Right lobe of liver (tissue), 6 donors: Measurements from ENCODE around the gene HS1BP3. TPM values are rescaled to one million over a fixed set of nuclear protein-coding genes. Genes with fewer than 3 reads are reported as not detected.
A peak's percentile ranks its signal among the peaks of the same experiment; 100 is the strongest.

Experiments
- ATAC-seq, 4 donors: fragments of 200-7000 bp; cut with Tn5 transposase; one replicate each; pipeline ENCODE4 v1.9.1; 2020; ENCODE audit warnings: mild to moderate bottlenecking in 4 of 4, moderate library complexity in 4 of 4
- DNase-seq, 3 donors: peaks; one replicate each; pipeline ENCODE4 v3.0.0-alpha.2; 2020
- H3K27ac ChIP-seq, 3 donors: fragments of 200-600 bp; one replicate each; pipeline ENCODE4 v1.8.0; 2022
- H3K27me3 ChIP-seq, 2 donors: fragments of 200-600 bp; one replicate each; pipeline ENCODE4 v1.8.0; 2022
- H3K36me3 ChIP-seq, 4 donors: fragments of 200-600 bp; sonication (generic) in 1 of 4; one replicate each; pipeline versions ENCODE4 v1.5.1 to v1.8.0; 2017 to 2022; ENCODE audit warnings: control low read depth in 1 of 4
- H3K4me1 ChIP-seq, 4 donors: fragments of 200-600 bp; sonication (generic) in 1 of 4; one replicate each; pipeline versions ENCODE4 v1.5.1 to v1.8.0; 2017 to 2022; ENCODE audit warnings: control low read depth in 1 of 4
- H3K4me3 ChIP-seq, 3 donors: fragments of 200-600 bp; one replicate each; pipeline ENCODE4 v1.8.0; 2022
- H3K9me3 ChIP-seq, 4 donors: fragments of 200-600 bp; sonication (generic) in 1 of 4; one replicate each; pipeline versions ENCODE4 v1.5.1 to v1.8.0; 2017 to 2022; ENCODE audit warnings: control low read depth in 1 of 4
- CTCF ChIP-seq, 4 donors: fragments of 200-600 bp in 3 of 4; fragments of 450-650 bp in 1 of 4; IDR thresholded peaks; one replicate each; pipeline versions ENCODE4 v1.5.1 to v1.8.0; 2016 to 2022; ENCODE audit warnings: antibody characterized with exemption in 4 of 4, mild to moderate bottlenecking in 2 of 4
- POLR2A ChIP-seq: fragments of 450-650 bp; IDR thresholded peaks from one replicate; pipeline ENCODE4 v1.6.1; 2017; ENCODE audit warnings: antibody characterized with exemption, mild to moderate bottlenecking
- WGBS: methylation state at CpG from one replicate; pipeline ENCODE4 v1.1.6; 2018; ENCODE audit warnings: low coverage, low lambda C conversion rate; ENCODE audit not compliant: insufficient coverage; ENCODE audit errors: missing lambda C conversion rate; 5-methylcytosine and 5-hydroxymethylcytosine counted together
- intact Hi-C, 2 donors: fragments of 100-400 bp; cut with DNase I; formaldehyde crosslinking; loops; one replicate each; pipeline versions ENCODE4 v1.11.2 to v1.14.1; 2022
- total RNA-seq, 6 experiments: library from RNA; depleted of rRNA in 2 of 6; stranded (reverse); fragments of >200 nt in 2 of 6; fragmentation: NEBNext Ultra II Directional in 3 of 6; extraction: Animal tissue kit (Norgen Biotek cat#: 25700) in 3 of 6; gene quantifications; one replicate each; pipeline versions ENCODE4 v1.1.0 to v1.2.4, GENCODE V29; 2016 to 2023
- donor health status: DM: no; HTN: yes; CAD: no.
- donor health status: DM: no; HTN: no; CAD: no.
- donor health status: DM: no; HTN: no; CAD: no.
- donor health status: DM: no; HTN: yes; CAD: no.
- donor health status: DM: no; HTN: yes; CAD: no.

HS1BP3 gene
- total RNA-seq, 6 experiments from 2014 or later = 17.5 to 34.7 (median 20.2) TPM

- Histone ChIP-seq H3K27me3 (no peaks in the 10 kb centered on the region), H3K9me3 (no peaks in the 10 kb centered on the region), H3K27ac (no peak overlapping the region), H3K4me1 (peaks cover 0 to 30% (median 14%) of the 10 kb centered on the region in 4 donors), H3K4me3 (no peak overlapping the region), H3K36me3 (no peaks in the 10 kb centered on the region)
- DNase-seq (no peak), ATAC-seq (no peak)
- TF ChIP-seq CTCF (IDR thresholded peaks at IDR 0.05) (no peak), POLR2A (no peak)
- intact Hi-C loops = no loop called here
- 90% methylated on average over 2 of the region's 2 CpGs for WGBS
These were observed 27.9 kb upstream of the HS1BP3 start for GRCh38 chr2:20678780-20679179.

- TF ChIP-seq CTCF (IDR thresholded peaks at IDR 0.05) (no peak), POLR2A (no peak)
- no peak for ATAC-seq
- no peak overlapping the region for H3K4me3 ChIP-seq
- intact Hi-C loops = no loop called here
- no peaks in the 10 kb centered on the region for H3K36me3 ChIP-seq
- no peak for DNase-seq
- peaks cover 0 to 30% (median 14%) of the 10 kb centered on the region in 4 donors for H3K4me1 ChIP-seq
- H3K27ac ChIP-seq = peak overlapping the region in 2 of 3 donors; percentile 97 to 99
- 100% methylated on average over 1 of the region's 1 CpG for WGBS
- no peaks in the 10 kb centered on the region for H3K27me3 ChIP-seq
- H3K9me3 ChIP-seq = no peaks in the 10 kb centered on the region
These were observed 27.1 kb upstream of the HS1BP3 start for GRCh38 chr2:20678086-20678395.

- no peak overlapping the region for H3K4me3 ChIP-seq
- peak overlapping the region in 2 of 3 donors; percentile 97 to 99 for H3K27ac ChIP-seq
- H3K27me3 ChIP-seq = no peaks in the 10 kb centered on the region
- H3K36me3 ChIP-seq = no peaks in the 10 kb centered on the region
- peaks cover 0 to 30% (median 14%) of the 10 kb centered on the region in 4 donors for H3K4me1 ChIP-seq
- intact Hi-C loops = no loop called here
- ATAC-seq (peak; percentile 10 to 46 (median 32)), DNase-seq (no peak)
- WGBS = 38% methylated on average over 14 of the region's 15 CpGs
- H3K9me3 ChIP-seq = no peaks in the 10 kb centered on the region
- TF ChIP-seq CTCF (IDR thresholded peaks at IDR 0.05) = peak; percentile 40 to 54 (median 45)
- no peak for TF ChIP-seq POLR2A
These were observed 26.6 kb upstream of the HS1BP3 start for GRCh38 chr2:20677301-20678085.

GRCh38 chr2:20676353-20677215 is 25.7 kb upstream of the HS1BP3 start:
- Histone ChIP-seq H3K9me3 (no peaks in the 10 kb centered on the region), H3K27me3 (no peaks in the 10 kb centered on the region), H3K4me3 (no peak overlapping the region), H3K27ac (peak overlapping the region; percentile 83 to 99 (median 97)), H3K36me3 (no peaks in the 10 kb centered on the region), H3K4me1 (peaks cover 0 to 30% (median 14%) of the 10 kb centered on the region in 4 donors)
- intact Hi-C loops = no loop called here
- TF ChIP-seq POLR2A (peak; percentile 70), CTCF (IDR thresholded peaks at IDR 0.05) (peak; percentile 58 to 88 (median 74))
- DNase-seq (peak; percentile 56 to 86 (median 72)), ATAC-seq (peak; percentile 87 to 92 (median 91))
- 48% methylated on average over 8 of the region's 12 CpGs for WGBS
